CD14-positive monocyte (primary cell): Measurements from ENCODE around the gene DNAH10. TPM values are rescaled to one million over a fixed set of nuclear protein-coding genes. Genes with fewer than 3 reads are reported as not detected.

Experiments used
- DNase-seq, 3 donors: peaks; one replicate each; pipeline ENCODE4 v3.0.0-alpha.2; 2011 to 2022
- H2AFZ ChIP-seq: 2 replicates; pipeline ENCODE4 v1.6.0; 2012; ENCODE audit warnings: mild to moderate bottlenecking, low read depth, low read length, inconsistent platforms; ENCODE audit not compliant: insufficient read depth, poor library complexity, severe bottlenecking
- H3K27ac ChIP-seq, 2 donors: 1 replicate in 1 of 2; 2 replicates in 1 of 2; pipeline ENCODE4 v1.5.1; 2012 to 2013; ENCODE audit warnings: low read length in 2 of 2, control low read depth in 1 of 2, inconsistent platforms in 1 of 2, low read depth in 1 of 2, mild to moderate bottlenecking in 1 of 2
- H3K27me3 ChIP-seq, 2 donors: one replicate each; pipeline versions ENCODE4 v1.6.0 to v1.6.1; 2011 to 2013; ENCODE audit warnings: low read length in 2 of 2; ENCODE audit not compliant: control insufficient read depth in 2 of 2, insufficient read depth in 2 of 2
- H3K36me3 ChIP-seq, 2 donors: replicated peaks in 1 of 2; 1 replicate in 1 of 2; 2 replicates in 1 of 2; pipeline versions ENCODE4 v1.5.1 to v1.6.1; 2012 to 2013; ENCODE audit warnings: low read length in 2 of 2, control low read depth in 1 of 2, inconsistent platforms in 1 of 2, mild to moderate bottlenecking in 1 of 2; ENCODE audit not compliant: insufficient read depth in 2 of 2, control insufficient read depth in 1 of 2
- H3K4me1 ChIP-seq, 2 donors: 1 replicate in 1 of 2; 2 replicates in 1 of 2; pipeline versions ENCODE4 v1.5.1 to v1.6.1; 2012 to 2013; ENCODE audit warnings: low read length in 2 of 2, control low read depth in 1 of 2, inconsistent platforms in 1 of 2, mild to moderate bottlenecking in 1 of 2, moderate library complexity in 1 of 2; ENCODE audit not compliant: insufficient read depth in 2 of 2, control insufficient read depth in 1 of 2
- H3K4me2 ChIP-seq: replicated peaks from 2 replicates; pipeline ENCODE3; 2012; ENCODE audit warnings: low read length, moderate library complexity, mild to moderate bottlenecking; ENCODE audit not compliant: poor library complexity, severe bottlenecking; ENCODE audit errors: extremely low read depth
- H3K4me3 ChIP-seq, 3 experiments: fragments of 200-600 bp in 1 of 3; sonication (generic) in 1 of 3; replicated peaks in 1 of 3; 1 replicate in 2 of 3; 2 replicates in 1 of 3; pipeline ENCODE4 v1.5.1; 2011 to 2013; ENCODE audit warnings: low read length in 3 of 3, mild to moderate bottlenecking in 3 of 3, control low read depth in 2 of 3, low read depth in 2 of 3, inconsistent platforms in 1 of 3, moderate library complexity in 1 of 3
- H3K79me2 ChIP-seq: 2 replicates; pipeline ENCODE4 v1.6.0; 2012; ENCODE audit warnings: mild to moderate bottlenecking, control low read depth, inconsistent platforms, low read length, moderate library complexity; ENCODE audit not compliant: insufficient read depth
- H3K9ac ChIP-seq: 2 replicates; pipeline ENCODE4 v1.6.0; 2017; ENCODE audit warnings: low read length, mild to moderate bottlenecking; ENCODE audit not compliant: insufficient read depth, poor library complexity, severe bottlenecking
- H3K9me3 ChIP-seq, 2 donors: replicated peaks in 1 of 2; 1 replicate in 1 of 2; 2 replicates in 1 of 2; pipeline versions ENCODE4 v1.5.1 to v1.6.1; 2012 to 2013; ENCODE audit warnings: low read length in 2 of 2, control low read depth in 1 of 2; ENCODE audit not compliant: control insufficient read depth in 1 of 2, insufficient read depth in 1 of 2
- H4K20me1 ChIP-seq: 2 replicates; pipeline ENCODE4 v1.6.0; 2012; ENCODE audit warnings: mild to moderate bottlenecking, low read length, control low read depth, moderate library complexity; ENCODE audit not compliant: insufficient read depth
- H3K27ac Mint-ChIP-seq, 7 donors: one replicate each; pipeline ENCODE4 v1.8.0; 2020; ENCODE audit warnings: mild to moderate bottlenecking in 7 of 7, mixed read lengths in 7 of 7, moderate library complexity in 6 of 7, inconsistent platforms in 2 of 7
- H3K27me3 Mint-ChIP-seq, 3 donors: one replicate each; pipeline ENCODE4 v1.8.0; 2021 to 2022; ENCODE audit warnings: low read depth in 3 of 3, mild to moderate bottlenecking in 3 of 3, mixed read lengths in 3 of 3, moderate library complexity in 3 of 3, inconsistent platforms in 1 of 3
- H3K36me3 Mint-ChIP-seq, 2 donors: one replicate each; pipeline ENCODE4 v1.8.0; 2020; ENCODE audit warnings: mixed read lengths in 2 of 2, inconsistent platforms in 1 of 2, mild to moderate bottlenecking in 1 of 2
- H3K4me1 Mint-ChIP-seq: one replicate; pipeline ENCODE4 v1.8.0; 2020; ENCODE audit warnings: mild to moderate bottlenecking, mixed read lengths
- H3K4me3 Mint-ChIP-seq, 2 donors: one replicate each; pipeline ENCODE4 v1.8.0; 2020; ENCODE audit warnings: mild to moderate bottlenecking in 2 of 2, mixed read lengths in 2 of 2, moderate library complexity in 1 of 2
- H3K9me3 Mint-ChIP-seq, 7 donors: one replicate each; pipeline ENCODE4 v1.8.0; 2020 to 2022; ENCODE audit warnings: mixed read lengths in 7 of 7, mild to moderate bottlenecking in 6 of 7, moderate library complexity in 6 of 7, inconsistent platforms in 2 of 7
- WGBS: methylation state at CpG from one replicate; pipeline ENCODE4 v1.1.5; 2013; ENCODE audit warnings: missing lambda C conversion rate; ENCODE audit not compliant: insufficient coverage; 5-methylcytosine and 5-hydroxymethylcytosine counted together
- intact Hi-C, 2 donors: fragments of 100-400 bp; cut with micrococcal nuclease; formaldehyde crosslinking; loops; one replicate each; pipeline versions ENCODE4 v1.15.0 to v1.15.1; 2023
- polyA plus RNA-seq, 3 donors: library from polyadenylated mRNA; depleted of rRNA in 1 of 3; unstranded in 2 of 3; stranded (reverse) in 1 of 3; fragments of 300-500 nt in 2 of 3; fragments of >200 nt in 1 of 3; fragmentation: Illumina TruSeq in 2 of 3; gene quantifications; 1 replicate in 2 of 3; 2 replicates in 1 of 3; pipeline ENCODE4 v1.2.3, GENCODE V29; 2012 to 2021
- TF ChIP-seq, protein P1 (sequence below): fragments of 200-600 bp; IDR thresholded peaks from one replicate; pipeline ENCODE4 v1.8.0; 2022; ENCODE audit warnings: antibody characterized with exemption, mild to moderate bottlenecking

Gene DNAH10
- polyA plus RNA-seq, 3 donors = not detected

DNA sequence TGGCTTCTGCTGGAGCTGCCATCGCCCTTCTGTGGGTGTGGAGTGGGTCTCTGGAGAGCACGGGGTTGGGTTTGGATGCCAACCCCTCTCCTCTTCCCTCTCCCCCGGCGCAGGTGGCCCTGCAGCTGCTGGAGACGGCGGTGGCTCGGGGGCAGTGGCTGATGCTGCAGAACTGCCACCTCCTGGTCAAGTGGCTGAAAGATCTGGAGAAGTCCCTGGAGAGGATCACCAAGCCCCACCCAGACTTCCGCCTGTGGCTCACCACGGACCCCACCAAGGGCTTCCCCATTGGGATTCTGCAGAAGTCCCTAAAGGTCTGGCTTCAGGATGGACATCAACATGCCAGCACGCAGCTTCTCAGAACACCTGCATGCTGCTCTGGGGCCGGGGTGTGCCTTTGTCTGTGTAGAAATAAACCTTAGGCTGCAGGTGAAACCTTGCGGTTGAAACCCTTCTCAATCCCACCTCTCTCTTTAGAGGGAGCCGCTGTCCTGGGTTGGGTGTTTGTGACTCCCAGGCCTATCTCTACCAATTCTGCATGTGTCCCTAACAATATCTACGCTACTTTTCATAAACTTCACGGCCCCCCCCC lies 166.3 kb downstream of the DNAH10 start:
- Mint-ChIP-seq H3K27me3 (peaks cover 2 to 7% (median 5%) of the 10 kb centered on the region in 3 donors), H3K9me3 (peaks cover 0 to 2% (median 0%) of the 10 kb centered on the region in 7 donors), H3K4me3 (no peak overlapping the region), H3K27ac (no peak overlapping the region), H3K36me3 (no peaks in the 10 kb centered on the region), H3K4me1 (peaks cover 3% of the 10 kb centered on the region)
- no peak for DNase-seq
- no peaks in the 10 kb centered on the region for H3K4me1 ChIP-seq
- no peak overlapping the region for H3K27ac ChIP-seq
- H3K27me3 ChIP-seq = no peaks in the 10 kb centered on the region
- no peaks in the 10 kb centered on the region for H4K20me1 ChIP-seq
- H3K36me3 ChIP-seq = no peaks in the 10 kb centered on the region
- no peaks in the 10 kb centered on the region for H3K9me3 ChIP-seq
- TF ChIP-seq, protein P1, sequence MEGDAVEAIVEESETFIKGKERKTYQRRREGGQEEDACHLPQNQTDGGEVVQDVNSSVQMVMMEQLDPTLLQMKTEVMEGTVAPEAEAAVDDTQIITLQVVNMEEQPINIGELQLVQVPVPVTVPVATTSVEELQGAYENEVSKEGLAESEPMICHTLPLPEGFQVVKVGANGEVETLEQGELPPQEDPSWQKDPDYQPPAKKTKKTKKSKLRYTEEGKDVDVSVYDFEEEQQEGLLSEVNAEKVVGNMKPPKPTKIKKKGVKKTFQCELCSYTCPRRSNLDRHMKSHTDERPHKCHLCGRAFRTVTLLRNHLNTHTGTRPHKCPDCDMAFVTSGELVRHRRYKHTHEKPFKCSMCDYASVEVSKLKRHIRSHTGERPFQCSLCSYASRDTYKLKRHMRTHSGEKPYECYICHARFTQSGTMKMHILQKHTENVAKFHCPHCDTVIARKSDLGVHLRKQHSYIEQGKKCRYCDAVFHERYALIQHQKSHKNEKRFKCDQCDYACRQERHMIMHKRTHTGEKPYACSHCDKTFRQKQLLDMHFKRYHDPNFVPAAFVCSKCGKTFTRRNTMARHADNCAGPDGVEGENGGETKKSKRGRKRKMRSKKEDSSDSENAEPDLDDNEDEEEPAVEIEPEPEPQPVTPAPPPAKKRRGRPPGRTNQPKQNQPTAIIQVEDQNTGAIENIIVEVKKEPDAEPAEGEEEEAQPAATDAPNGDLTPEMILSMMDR = no peak
- 68% methylated on average over 9 of the region's 15 CpGs for WGBS
- no peak overlapping the region for H3K4me3 ChIP-seq
- intact Hi-C loops = no loop called here
- no peaks in the 10 kb centered on the region for H3K79me2 ChIP-seq
- H3K4me2 ChIP-seq = no peak overlapping the region
- no peak overlapping the region for H3K9ac ChIP-seq
- no peak overlapping the region for H2AFZ ChIP-seq

- Histone ChIP-seq H3K36me3 (no peaks in the 10 kb centered on the region), H3K79me2 (no peaks in the 10 kb centered on the region), H3K4me3 (no peak overlapping the region), H3K27me3 (no peaks in the 10 kb centered on the region), H4K20me1 (no peaks in the 10 kb centered on the region), H3K9ac (no peak overlapping the region), H3K27ac (no peak overlapping the region), H3K4me1 (no peaks in the 10 kb centered on the region), H3K9me3 (no peaks in the 10 kb centered on the region), H3K4me2 (no peak overlapping the region), H2AFZ (no peak overlapping the region)
- Mint-ChIP-seq H3K4me1 (peaks cover 3% of the 10 kb centered on the region), H3K9me3 (peaks cover 0 to 2% (median 0%) of the 10 kb centered on the region in 7 donors), H3K4me3 (no peak overlapping the region), H3K36me3 (no peaks in the 10 kb centered on the region), H3K27ac (no peak overlapping the region), H3K27me3 (peaks cover 2 to 7% (median 7%) of the 10 kb centered on the region in 3 donors)
- TF ChIP-seq, protein P1 = no peak
- intact Hi-C loops = no loop called here
- DNase-seq = no peak
- WGBS = 88% methylated on average over 2 of the region's 7 CpGs
Observed at GRCh38 chr12:123928897-123929296, 166.8 kb downstream of the DNAH10 start.
